HFFc6 (cell line): ENCODE results near the gene COPZ1. TPM values are rescaled to one million over a fixed set of nuclear protein-coding genes. Genes with fewer than 3 reads are reported as not detected.
"Not testable (repeated sequence)": the region's sequence is repeated elsewhere in the genome, so short reads cannot be mapped to it uniquely, and the experiment has no call there.

Experiments
- DNase-seq: peaks from one replicate; pipeline ENCODE4 v3.0.0-alpha.2; 2018
- H3K27ac Mint-ChIP-seq: 2 replicates; pipeline ENCODE4 v1.8.0; 2020; ENCODE audit warnings: mild to moderate bottlenecking, mixed read lengths
- H3K27me3 Mint-ChIP-seq: 2 replicates; pipeline ENCODE4 v1.8.0; 2021; ENCODE audit warnings: mild to moderate bottlenecking, moderate library complexity, mixed read lengths; ENCODE audit not compliant: insufficient read depth
- H3K36me3 Mint-ChIP-seq: 2 replicates; pipeline ENCODE4 v1.8.0; 2021; ENCODE audit warnings: low read depth, mixed read lengths
- H3K4me1 Mint-ChIP-seq: 2 replicates; pipeline ENCODE4 v1.8.0; 2020; ENCODE audit warnings: low read depth, mixed read lengths
- H3K4me3 Mint-ChIP-seq: 2 replicates; pipeline ENCODE4 v1.8.0; 2020; ENCODE audit warnings: mild to moderate bottlenecking, moderate library complexity, mixed read lengths
- H3K9me3 Mint-ChIP-seq: 2 replicates; pipeline ENCODE4 v1.8.0; 2020; ENCODE audit warnings: mild to moderate bottlenecking, mixed read lengths
- CTCF ChIP-seq: fragments of 200-600 bp; sonication (generic); IDR thresholded peaks from 2 replicates; pipeline ENCODE4 v1.5.0; 2021; ENCODE audit warnings: antibody characterized with exemption, mild to moderate bottlenecking
- total RNA-seq, 6 experiments: library from RNA; stranded (reverse); fragmentation: NEBNext Ultra II Directional; extraction: Animal tissue kit (Norgen Biotek cat#: 25700); gene quantifications; 2 replicates in 1 of 6; 3 replicates in 5 of 6; pipeline ENCODE4 v1.2.3, GENCODE V29; 2021

Gene COPZ1
- total RNA-seq, 6 experiments from 2014 or later, result 178 to 225 (median 200) TPM

- Mint-ChIP-seq H3K9me3 (no peaks in the 10 kb centered on the region), H3K27ac (no peak within 1 kb of the TSS), H3K4me1 (peaks cover 58% of the 10 kb centered on the region), H3K27me3 (peaks cover 6% of the 10 kb centered on the region), H3K36me3 (peaks cover 7% of the 10 kb centered on the region), H3K4me3 (no peak within 1 kb of the TSS)
- peak; percentile 100 for DNase-seq
- TF ChIP-seq CTCF, result no peak
Observed at GRCh38 chr12:54280468-54281260, 44.3 kb upstream of the COPZ1 start, which contains the start of gene HNRNPA1. HNRNPA1 (plus strand) TSS chr12:54280726; CDS start chr12:54280808, 82 bp downstream.

- Mint-ChIP-seq H3K36me3 (peaks cover 13% of the 10 kb centered on the region), H3K4me1 (peaks cover 61% of the 10 kb centered on the region)
- not testable (repeated sequence) for H3K27ac Mint-ChIP-seq, H3K9me3 Mint-ChIP-seq, H3K27me3 Mint-ChIP-seq, DNase-seq, H3K4me3 Mint-ChIP-seq
Observed at GRCh38 chr12:54281261-54281638, 43.7 kb upstream of the COPZ1 start.

GRCh38 chr12:54281694-54282093 lies 43.2 kb upstream of the COPZ1 start:
- H3K4me1 Mint-ChIP-seq, result peaks cover 61% of the 10 kb centered on the region
- H3K27ac Mint-ChIP-seq, H3K27me3 Mint-ChIP-seq, H3K9me3 Mint-ChIP-seq, DNase-seq, H3K4me3 Mint-ChIP-seq: not testable (repeated sequence)
- peaks cover 18% of the 10 kb centered on the region for H3K36me3 Mint-ChIP-seq

GRCh38 chr12:54282949-54283593 lies 41.9 kb upstream of the COPZ1 start:
- no peaks in the 10 kb centered on the region for H3K9me3 Mint-ChIP-seq
- H3K36me3 Mint-ChIP-seq, result peaks cover 31% of the 10 kb centered on the region
- H3K27ac Mint-ChIP-seq, result no peak overlapping the region
- no peak overlapping the region for H3K4me3 Mint-ChIP-seq
- peaks cover 6% of the 10 kb centered on the region for H3K27me3 Mint-ChIP-seq
- peaks cover 53% of the 10 kb centered on the region for H3K4me1 Mint-ChIP-seq
- DNase-seq, result no peak
- no peak for TF ChIP-seq CTCF

GRCh38 chr12:54284070-54284780 lies 40.7 kb upstream of the COPZ1 start:
- H3K27ac Mint-ChIP-seq, H3K9me3 Mint-ChIP-seq, DNase-seq, H3K4me3 Mint-ChIP-seq, H3K27me3 Mint-ChIP-seq: not testable (repeated sequence)
- Mint-ChIP-seq H3K4me1 (peaks cover 47% of the 10 kb centered on the region), H3K36me3 (peaks cover 35% of the 10 kb centered on the region)

GRCh38 chr12:54285150-54286041 lies 39.5 kb upstream of the COPZ1 start:
- H3K9me3 Mint-ChIP-seq, result no peaks in the 10 kb centered on the region
- H3K4me3 Mint-ChIP-seq, result peak overlapping the region; percentile 60; the same call in 1 of the 2 replicates
- H3K4me1 Mint-ChIP-seq, result peaks cover 47% of the 10 kb centered on the region
- peak overlapping the region; percentile 66 for H3K27ac Mint-ChIP-seq
- H3K36me3 Mint-ChIP-seq, result peaks cover 35% of the 10 kb centered on the region
- peak; percentile 72 for TF ChIP-seq CTCF
- DNase-seq, result no peak
- peaks cover 14% of the 10 kb centered on the region for H3K27me3 Mint-ChIP-seq
